HEK293 (cell line): Measurements from ENCODE around the gene PRPF18.

Experiments
- CTCF ChIP-seq: fragments of 450-650 bp; formaldehyde crosslinking; IDR thresholded peaks from 2 replicates; pipeline ENCODE4 v1.5.1; 2016; ENCODE audit warnings: missing biosample characterization, missing genetic modification characterization
- PATZ1 ChIP-seq: fragments of 450-650 bp; formaldehyde crosslinking; IDR thresholded peaks from 2 replicates; pipeline ENCODE4 v1.5.1; 2016; ENCODE audit warnings: missing biosample characterization, missing genetic modification characterization
- PRDM1 ChIP-seq: fragments of 450-650 bp; formaldehyde crosslinking; IDR thresholded peaks from 2 replicates; pipeline ENCODE4; 2016; ENCODE audit warnings: missing biosample characterization, missing genetic modification characterization
- WT1 ChIP-seq: fragments of 450-650 bp; formaldehyde crosslinking; IDR thresholded peaks from 2 replicates; pipeline ENCODE4 v1.5.1; 2016; ENCODE audit warnings: missing biosample characterization, missing genetic modification characterization
- ZNF138 ChIP-seq: fragments of 450-650 bp; formaldehyde crosslinking; IDR thresholded peaks from 2 replicates; pipeline ENCODE4 v1.5.1; 2016; ENCODE audit warnings: missing biosample characterization, missing genetic modification characterization, borderline replicate concordance
- ZNF341 ChIP-seq: fragments of 450-650 bp; formaldehyde crosslinking; IDR thresholded peaks from 2 replicates; pipeline ENCODE4; 2016; ENCODE audit warnings: low read depth, missing biosample characterization, missing genetic modification characterization
- ZNF660 ChIP-seq: fragments of 450-650 bp; IDR thresholded peaks from 2 replicates; pipeline ENCODE4 v1.5.1; 2018; ENCODE audit warnings: missing biosample characterization, mild to moderate bottlenecking, missing genetic modification characterization

GRCh38 chr10:13651969-13652720, 65.4 kb downstream of the PRPF18 start:
- TF ChIP-seq PRDM1 (tag by site-specific recombination): no peak
- no peak for TF ChIP-seq ZNF138 (tag by site-specific recombination)
- TF ChIP-seq ZNF341: no peak
- no peak for TF ChIP-seq CTCF (tag by site-specific recombination)
- no peak for TF ChIP-seq WT1 (tag by site-specific recombination)
- TF ChIP-seq ZNF660 (tag by site-specific recombination): no peak
- no peak for TF ChIP-seq PATZ1 (tag by site-specific recombination)
